ENCODE measurements around the gene FKBP2.

DNA sequence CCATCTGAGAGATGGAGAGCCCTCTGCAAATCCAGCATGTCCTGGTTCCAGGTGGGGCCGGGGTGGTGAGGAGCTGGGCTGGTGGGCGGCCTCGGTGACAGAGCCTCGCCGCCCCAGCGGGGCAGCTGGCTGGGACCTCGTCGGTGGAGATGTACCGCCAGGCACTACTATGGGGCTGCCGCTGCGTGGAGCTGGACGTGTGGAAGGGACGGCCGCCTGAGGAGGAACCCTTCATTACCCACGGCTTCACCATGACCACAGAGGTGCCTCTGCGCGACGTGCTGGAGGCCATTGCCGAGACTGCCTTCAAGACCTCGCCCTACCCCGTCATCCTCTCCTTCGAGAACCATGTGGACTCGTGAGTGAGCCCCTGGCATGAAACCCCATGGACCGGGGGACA, 17.5 kb downstream of the FKBP2 start:
- TF ChIP-seq, protein P1, sequence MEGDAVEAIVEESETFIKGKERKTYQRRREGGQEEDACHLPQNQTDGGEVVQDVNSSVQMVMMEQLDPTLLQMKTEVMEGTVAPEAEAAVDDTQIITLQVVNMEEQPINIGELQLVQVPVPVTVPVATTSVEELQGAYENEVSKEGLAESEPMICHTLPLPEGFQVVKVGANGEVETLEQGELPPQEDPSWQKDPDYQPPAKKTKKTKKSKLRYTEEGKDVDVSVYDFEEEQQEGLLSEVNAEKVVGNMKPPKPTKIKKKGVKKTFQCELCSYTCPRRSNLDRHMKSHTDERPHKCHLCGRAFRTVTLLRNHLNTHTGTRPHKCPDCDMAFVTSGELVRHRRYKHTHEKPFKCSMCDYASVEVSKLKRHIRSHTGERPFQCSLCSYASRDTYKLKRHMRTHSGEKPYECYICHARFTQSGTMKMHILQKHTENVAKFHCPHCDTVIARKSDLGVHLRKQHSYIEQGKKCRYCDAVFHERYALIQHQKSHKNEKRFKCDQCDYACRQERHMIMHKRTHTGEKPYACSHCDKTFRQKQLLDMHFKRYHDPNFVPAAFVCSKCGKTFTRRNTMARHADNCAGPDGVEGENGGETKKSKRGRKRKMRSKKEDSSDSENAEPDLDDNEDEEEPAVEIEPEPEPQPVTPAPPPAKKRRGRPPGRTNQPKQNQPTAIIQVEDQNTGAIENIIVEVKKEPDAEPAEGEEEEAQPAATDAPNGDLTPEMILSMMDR (IDR thresholded peaks at IDR 0.05; ENCODE audit: insufficient read depth, low read depth, low read length) = no peak
- no peak for TF ChIP-seq EZH2 (IDR thresholded peaks at IDR 0.05; ENCODE audit: insufficient read depth, low read length)
